Measurements from ENCODE around the gene INA. TPM values are rescaled to one million over a fixed set of nuclear protein-coding genes. Genes with fewer than 3 reads are reported as not detected.

Gene INA
- total and polyA plus RNA-seq, 2 experiments from 2014 or later, result 10.0 to 25.1 TPM

DNA sequence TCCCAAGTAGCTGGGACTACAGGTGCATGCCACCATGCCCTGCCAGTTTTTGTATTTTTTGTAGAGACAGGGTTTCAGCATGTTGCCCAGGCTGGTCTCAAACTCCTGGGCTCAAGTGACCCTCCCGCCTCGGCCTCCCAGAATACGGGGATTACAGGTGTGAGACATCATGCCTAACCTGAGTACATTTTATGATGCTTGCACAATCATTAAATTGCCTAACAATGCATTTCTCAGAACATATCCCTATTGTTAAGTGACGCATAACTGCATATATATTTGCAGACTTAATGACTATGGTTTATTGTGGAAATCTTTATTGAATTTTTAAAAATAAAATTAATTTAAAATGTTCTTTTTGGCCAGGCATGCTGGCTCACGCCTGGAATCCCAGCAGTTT is 30.7 kb downstream of the INA start:
- H3K79me2 ChIP-seq (replicated peaks; ENCODE audit: insufficient read depth), result no peaks in the 10 kb centered on the region
- no peak for ATAC-seq
- H3K4me2 ChIP-seq, result no peak overlapping the region
- peaks cover 51% of the 10 kb centered on the region; the same call in 2 of the 3 replicates for H3K36me3 Mint-ChIP-seq (ENCODE audit: low read depth)
- H3F3A ChIP-seq (replicated peaks; ENCODE audit: low read depth), result no peaks in the 10 kb centered on the region
- no peak overlapping the region for H3K4me3 ChIP-seq
- no peaks in the 10 kb centered on the region for H3K9me3 Mint-ChIP-seq
- H3K27ac ChIP-seq (ENCODE audit: low read depth), result no peak overlapping the region
- no peaks in the 10 kb centered on the region for H3K4me1 ChIP-seq (ENCODE audit: insufficient read depth)
- no peaks in the 10 kb centered on the region for H3K27me3 ChIP-seq (ENCODE audit: insufficient read depth)
- no peak overlapping the region for H3K27ac Mint-ChIP-seq
- no peak overlapping the region for H2AFZ ChIP-seq
- no peaks in the 10 kb centered on the region for H3K9me2 ChIP-seq (ENCODE audit: insufficient read depth)
- no peaks in the 10 kb centered on the region for H3K4me1 Mint-ChIP-seq
- peaks cover 19% of the 10 kb centered on the region for H3K36me3 ChIP-seq (ENCODE audit: insufficient read depth)
- H4K20me1 ChIP-seq (replicated peaks; ENCODE audit: insufficient read depth), result no peaks in the 10 kb centered on the region
- H3K4me3 Mint-ChIP-seq, result no peak overlapping the region
- no peak for DNase-seq (ENCODE audit: low spot score)
- H3K27me3 Mint-ChIP-seq (ENCODE audit: insufficient read depth, low read depth, poor library complexity), result no peaks in the 10 kb centered on the region
- TF ChIP-seq, protein P1, sequence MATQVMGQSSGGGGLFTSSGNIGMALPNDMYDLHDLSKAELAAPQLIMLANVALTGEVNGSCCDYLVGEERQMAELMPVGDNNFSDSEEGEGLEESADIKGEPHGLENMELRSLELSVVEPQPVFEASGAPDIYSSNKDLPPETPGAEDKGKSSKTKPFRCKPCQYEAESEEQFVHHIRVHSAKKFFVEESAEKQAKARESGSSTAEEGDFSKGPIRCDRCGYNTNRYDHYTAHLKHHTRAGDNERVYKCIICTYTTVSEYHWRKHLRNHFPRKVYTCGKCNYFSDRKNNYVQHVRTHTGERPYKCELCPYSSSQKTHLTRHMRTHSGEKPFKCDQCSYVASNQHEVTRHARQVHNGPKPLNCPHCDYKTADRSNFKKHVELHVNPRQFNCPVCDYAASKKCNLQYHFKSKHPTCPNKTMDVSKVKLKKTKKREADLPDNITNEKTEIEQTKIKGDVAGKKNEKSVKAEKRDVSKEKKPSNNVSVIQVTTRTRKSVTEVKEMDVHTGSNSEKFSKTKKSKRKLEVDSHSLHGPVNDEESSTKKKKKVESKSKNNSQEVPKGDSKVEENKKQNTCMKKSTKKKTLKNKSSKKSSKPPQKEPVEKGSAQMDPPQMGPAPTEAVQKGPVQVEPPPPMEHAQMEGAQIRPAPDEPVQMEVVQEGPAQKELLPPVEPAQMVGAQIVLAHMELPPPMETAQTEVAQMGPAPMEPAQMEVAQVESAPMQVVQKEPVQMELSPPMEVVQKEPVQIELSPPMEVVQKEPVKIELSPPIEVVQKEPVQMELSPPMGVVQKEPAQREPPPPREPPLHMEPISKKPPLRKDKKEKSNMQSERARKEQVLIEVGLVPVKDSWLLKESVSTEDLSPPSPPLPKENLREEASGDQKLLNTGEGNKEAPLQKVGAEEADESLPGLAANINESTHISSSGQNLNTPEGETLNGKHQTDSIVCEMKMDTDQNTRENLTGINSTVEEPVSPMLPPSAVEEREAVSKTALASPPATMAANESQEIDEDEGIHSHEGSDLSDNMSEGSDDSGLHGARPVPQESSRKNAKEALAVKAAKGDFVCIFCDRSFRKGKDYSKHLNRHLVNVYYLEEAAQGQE (IDR thresholded peaks at IDR 0.05; ENCODE audit: unreplicated experiment), result no peak
- TF ChIP-seq, protein P2, sequence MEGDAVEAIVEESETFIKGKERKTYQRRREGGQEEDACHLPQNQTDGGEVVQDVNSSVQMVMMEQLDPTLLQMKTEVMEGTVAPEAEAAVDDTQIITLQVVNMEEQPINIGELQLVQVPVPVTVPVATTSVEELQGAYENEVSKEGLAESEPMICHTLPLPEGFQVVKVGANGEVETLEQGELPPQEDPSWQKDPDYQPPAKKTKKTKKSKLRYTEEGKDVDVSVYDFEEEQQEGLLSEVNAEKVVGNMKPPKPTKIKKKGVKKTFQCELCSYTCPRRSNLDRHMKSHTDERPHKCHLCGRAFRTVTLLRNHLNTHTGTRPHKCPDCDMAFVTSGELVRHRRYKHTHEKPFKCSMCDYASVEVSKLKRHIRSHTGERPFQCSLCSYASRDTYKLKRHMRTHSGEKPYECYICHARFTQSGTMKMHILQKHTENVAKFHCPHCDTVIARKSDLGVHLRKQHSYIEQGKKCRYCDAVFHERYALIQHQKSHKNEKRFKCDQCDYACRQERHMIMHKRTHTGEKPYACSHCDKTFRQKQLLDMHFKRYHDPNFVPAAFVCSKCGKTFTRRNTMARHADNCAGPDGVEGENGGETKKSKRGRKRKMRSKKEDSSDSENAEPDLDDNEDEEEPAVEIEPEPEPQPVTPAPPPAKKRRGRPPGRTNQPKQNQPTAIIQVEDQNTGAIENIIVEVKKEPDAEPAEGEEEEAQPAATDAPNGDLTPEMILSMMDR (conservative IDR thresholded peaks at IDR 0.05; ENCODE audit: low read depth in 2 of 2), result no peak
- TF ChIP-seq CREB1 (CRISPR knock-in tag; IDR thresholded peaks at IDR 0.05; ENCODE audit: low read depth) (no peak), EZH2phosphoT487 (IDR thresholded peaks at IDR 0.05; ENCODE audit: unreplicated experiment) (no peak), ZNF331 (CRISPR knock-in tag; IDR thresholded peaks at IDR 0.05; ENCODE audit: low read depth) (no peak), EZH2 (IDR thresholded peaks at IDR 0.05; ENCODE audit: low read depth, unreplicated experiment) (no peak), JUNB (IDR thresholded peaks at IDR 0.05; ENCODE audit: unreplicated experiment) (no peak), NANOG (IDR thresholded peaks at IDR 0.05; ENCODE audit: borderline replicate concordance) (no peak), STAT1 (IDR thresholded peaks at IDR 0.05; ENCODE audit: unreplicated experiment) (no peak), ZNF114 (CRISPR knock-in tag; IDR thresholded peaks at IDR 0.05) (no peak), POLR2AphosphoS5 (IDR thresholded peaks at IDR 0.05; ENCODE audit: low read depth) (no peak)
- TF ChIP-seq, protein P3, sequence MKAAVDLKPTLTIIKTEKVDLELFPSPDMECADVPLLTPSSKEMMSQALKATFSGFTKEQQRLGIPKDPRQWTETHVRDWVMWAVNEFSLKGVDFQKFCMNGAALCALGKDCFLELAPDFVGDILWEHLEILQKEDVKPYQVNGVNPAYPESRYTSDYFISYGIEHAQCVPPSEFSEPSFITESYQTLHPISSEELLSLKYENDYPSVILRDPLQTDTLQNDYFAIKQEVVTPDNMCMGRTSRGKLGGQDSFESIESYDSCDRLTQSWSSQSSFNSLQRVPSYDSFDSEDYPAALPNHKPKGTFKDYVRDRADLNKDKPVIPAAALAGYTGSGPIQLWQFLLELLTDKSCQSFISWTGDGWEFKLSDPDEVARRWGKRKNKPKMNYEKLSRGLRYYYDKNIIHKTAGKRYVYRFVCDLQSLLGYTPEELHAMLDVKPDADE (IDR thresholded peaks at IDR 0.05), result no peak
- TF ChIP-seq, protein P4, sequence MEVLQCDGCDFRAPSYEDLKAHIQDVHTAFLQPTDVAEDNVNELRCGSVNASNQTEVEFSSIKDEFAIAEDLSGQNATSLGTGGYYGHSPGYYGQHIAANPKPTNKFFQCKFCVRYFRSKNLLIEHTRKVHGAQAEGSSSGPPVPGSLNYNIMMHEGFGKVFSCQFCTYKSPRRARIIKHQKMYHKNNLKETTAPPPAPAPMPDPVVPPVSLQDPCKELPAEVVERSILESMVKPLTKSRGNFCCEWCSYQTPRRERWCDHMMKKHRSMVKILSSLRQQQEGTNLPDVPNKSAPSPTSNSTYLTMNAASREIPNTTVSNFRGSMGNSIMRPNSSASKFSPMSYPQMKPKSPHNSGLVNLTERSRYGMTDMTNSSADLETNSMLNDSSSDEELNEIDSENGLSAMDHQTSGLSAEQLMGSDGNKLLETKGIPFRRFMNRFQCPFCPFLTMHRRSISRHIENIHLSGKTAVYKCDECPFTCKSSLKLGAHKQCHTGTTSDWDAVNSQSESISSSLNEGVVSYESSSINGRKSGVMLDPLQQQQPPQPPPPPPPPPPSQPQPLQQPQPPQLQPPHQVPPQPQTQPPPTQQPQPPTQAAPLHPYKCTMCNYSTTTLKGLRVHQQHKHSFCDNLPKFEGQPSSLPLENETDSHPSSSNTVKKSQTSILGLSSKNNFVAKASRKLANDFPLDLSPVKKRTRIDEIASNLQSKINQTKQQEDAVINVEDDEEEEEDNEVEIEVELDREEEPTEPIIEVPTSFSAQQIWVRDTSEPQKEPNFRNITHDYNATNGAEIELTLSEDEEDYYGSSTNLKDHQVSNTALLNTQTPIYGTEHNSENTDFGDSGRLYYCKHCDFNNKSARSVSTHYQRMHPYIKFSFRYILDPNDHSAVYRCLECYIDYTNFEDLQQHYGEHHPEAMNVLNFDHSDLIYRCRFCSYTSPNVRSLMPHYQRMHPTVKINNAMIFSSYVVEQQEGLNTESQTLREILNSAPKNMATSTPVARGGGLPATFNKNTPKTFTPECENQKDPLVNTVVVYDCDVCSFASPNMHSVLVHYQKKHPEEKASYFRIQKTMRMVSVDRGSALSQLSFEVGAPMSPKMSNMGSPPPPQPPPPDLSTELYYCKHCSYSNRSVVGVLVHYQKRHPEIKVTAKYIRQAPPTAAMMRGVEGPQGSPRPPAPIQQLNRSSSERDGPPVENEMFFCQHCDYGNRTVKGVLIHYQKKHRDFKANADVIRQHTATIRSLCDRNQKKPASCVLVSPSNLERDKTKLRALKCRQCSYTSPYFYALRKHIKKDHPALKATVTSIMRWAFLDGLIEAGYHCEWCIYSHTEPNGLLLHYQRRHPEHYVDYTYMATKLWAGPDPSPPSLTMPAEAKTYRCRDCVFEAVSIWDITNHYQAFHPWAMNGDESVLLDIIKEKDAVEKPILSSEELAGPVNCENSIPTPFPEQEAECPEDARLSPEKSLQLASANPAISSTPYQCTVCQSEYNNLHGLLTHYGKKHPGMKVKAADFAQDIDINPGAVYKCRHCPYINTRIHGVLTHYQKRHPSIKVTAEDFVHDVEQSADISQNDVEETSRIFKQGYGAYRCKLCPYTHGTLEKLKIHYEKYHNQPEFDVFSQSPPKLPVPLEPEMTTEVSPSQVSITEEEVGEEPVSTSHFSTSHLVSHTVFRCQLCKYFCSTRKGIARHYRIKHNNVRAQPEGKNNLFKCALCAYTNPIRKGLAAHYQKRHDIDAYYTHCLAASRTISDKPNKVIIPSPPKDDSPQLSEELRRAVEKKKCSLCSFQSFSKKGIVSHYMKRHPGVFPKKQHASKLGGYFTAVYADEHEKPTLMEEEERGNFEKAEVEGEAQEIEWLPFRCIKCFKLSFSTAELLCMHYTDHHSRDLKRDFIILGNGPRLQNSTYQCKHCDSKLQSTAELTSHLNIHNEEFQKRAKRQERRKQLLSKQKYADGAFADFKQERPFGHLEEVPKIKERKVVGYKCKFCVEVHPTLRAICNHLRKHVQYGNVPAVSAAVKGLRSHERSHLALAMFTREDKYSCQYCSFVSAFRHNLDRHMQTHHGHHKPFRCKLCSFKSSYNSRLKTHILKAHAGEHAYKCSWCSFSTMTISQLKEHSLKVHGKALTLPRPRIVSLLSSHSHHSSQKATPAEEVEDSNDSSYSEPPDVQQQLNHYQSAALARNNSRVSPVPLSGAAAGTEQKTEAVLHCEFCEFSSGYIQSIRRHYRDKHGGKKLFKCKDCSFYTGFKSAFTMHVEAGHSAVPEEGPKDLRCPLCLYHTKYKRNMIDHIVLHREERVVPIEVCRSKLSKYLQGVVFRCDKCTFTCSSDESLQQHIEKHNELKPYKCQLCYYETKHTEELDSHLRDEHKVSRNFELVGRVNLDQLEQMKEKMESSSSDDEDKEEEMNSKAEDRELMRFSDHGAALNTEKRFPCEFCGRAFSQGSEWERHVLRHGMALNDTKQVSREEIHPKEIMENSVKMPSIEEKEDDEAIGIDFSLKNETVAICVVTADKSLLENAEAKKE (CRISPR knock-in tag; IDR thresholded peaks at IDR 0.05), result no peak
